ENCODE data around the gene BCKDHB.

GRCh38 chr6:80276861-80277260 lies 170.4 kb downstream of the BCKDHB start:
- TF ChIP-seq POLR2A (IDR thresholded peaks at IDR 0.05) = no peak
- TF ChIP-seq CTCF (IDR thresholded peaks at IDR 0.05) = no peak
